ENCODE results near the gene XAB2.

Gene XAB2

DNA sequence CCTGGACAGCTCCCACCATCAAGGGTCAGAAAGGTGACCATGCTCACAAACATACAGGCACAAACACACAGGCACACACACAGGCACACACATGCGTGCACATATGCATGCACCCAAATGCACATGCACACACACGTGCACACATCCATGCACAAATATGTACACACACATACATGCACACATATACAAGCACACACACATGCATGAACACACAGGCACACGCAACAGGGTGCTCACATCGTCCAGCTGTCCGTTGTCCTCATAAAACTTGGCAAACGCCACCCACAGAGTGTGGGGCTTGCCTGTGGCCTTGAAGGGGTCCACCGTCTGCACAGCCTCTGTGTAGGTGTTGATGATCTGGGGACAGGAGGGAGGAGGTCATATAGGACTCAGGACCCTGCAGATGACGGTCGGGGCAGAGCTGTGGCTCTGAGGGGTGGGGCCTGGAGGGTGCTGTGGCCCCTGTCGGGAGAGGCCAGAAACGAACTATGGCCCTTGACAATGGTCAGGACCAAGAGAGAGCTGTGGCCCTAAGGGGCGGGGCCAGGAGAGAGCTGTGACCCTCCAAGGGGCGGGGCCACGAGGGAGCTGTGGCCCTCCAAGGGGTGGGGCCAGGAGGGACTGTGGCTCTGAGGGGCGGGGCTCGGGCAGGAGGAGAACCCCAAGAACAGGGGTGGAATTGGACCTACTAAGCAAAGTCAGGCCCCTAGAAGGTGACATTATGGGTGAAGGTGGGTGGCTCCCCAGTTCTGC lies 6.2 kb downstream of the XAB2 start:
- TF ChIP-seq, protein P1, sequence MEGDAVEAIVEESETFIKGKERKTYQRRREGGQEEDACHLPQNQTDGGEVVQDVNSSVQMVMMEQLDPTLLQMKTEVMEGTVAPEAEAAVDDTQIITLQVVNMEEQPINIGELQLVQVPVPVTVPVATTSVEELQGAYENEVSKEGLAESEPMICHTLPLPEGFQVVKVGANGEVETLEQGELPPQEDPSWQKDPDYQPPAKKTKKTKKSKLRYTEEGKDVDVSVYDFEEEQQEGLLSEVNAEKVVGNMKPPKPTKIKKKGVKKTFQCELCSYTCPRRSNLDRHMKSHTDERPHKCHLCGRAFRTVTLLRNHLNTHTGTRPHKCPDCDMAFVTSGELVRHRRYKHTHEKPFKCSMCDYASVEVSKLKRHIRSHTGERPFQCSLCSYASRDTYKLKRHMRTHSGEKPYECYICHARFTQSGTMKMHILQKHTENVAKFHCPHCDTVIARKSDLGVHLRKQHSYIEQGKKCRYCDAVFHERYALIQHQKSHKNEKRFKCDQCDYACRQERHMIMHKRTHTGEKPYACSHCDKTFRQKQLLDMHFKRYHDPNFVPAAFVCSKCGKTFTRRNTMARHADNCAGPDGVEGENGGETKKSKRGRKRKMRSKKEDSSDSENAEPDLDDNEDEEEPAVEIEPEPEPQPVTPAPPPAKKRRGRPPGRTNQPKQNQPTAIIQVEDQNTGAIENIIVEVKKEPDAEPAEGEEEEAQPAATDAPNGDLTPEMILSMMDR (conservative IDR thresholded peaks at IDR 0.05; ENCODE audit: low read depth, low read length) = no peak
- no peak for DNase-seq (ENCODE audit: low read depth)

DNA sequence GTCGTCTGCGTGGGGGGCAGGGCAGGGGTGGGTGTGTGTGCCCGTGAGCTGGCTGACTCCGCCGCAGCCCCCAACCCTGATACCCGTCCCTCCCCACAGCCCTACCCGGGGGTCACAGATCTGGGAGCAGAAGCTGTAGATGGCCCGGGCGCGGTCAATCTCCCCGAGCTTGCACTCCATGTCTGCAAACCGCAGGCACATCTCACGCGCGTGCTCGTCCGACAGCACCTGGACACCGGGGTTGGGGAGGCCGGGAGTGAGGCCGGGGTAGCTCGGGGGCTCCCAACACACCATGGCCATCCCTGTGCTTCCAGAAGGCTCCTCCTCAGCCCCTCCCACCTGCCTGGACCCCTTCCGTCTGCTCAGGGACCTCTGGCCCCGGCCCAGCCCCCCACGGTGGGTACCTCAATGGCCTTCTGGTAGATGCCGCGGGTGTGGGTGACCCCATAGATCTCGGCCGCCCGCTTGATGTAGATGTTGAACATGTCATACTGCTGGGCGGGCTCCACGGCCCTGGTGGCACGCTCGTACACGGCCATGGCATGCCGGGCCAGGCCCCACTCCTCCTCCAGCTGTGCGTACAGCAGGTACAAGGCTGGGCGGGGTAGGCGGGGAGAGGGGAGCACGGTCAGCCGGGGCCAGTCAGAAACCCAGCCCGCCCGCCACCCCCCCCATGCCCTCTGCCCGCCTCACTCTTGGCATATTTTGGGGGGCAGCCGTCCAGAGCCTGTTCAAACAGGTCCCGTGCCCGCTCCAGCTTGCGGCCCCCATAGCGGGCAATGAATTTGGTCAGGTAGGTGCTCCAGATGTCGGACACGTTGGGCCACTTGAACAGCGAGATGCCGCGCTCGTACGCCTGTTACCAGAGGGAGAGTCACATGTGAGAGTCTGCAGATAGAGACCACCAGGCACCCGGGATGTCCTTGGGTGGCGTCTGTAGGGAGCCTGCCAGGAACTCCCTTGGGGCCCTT lies 8.6 kb downstream of the XAB2 start:
- DNase-seq (ENCODE audit: low read depth) = no peak
- TF ChIP-seq, protein P1 (conservative IDR thresholded peaks at IDR 0.05; ENCODE audit: low read depth, low read length) = no peak
- no peak overlapping the region for H3K4me3 ChIP-seq (ENCODE audit: low read length)

More for the DNA sequence above, 6.2 kb downstream of the XAB2 start:
- H3K4me3 ChIP-seq (ENCODE audit: low read length) = no peak overlapping the region

DNA sequence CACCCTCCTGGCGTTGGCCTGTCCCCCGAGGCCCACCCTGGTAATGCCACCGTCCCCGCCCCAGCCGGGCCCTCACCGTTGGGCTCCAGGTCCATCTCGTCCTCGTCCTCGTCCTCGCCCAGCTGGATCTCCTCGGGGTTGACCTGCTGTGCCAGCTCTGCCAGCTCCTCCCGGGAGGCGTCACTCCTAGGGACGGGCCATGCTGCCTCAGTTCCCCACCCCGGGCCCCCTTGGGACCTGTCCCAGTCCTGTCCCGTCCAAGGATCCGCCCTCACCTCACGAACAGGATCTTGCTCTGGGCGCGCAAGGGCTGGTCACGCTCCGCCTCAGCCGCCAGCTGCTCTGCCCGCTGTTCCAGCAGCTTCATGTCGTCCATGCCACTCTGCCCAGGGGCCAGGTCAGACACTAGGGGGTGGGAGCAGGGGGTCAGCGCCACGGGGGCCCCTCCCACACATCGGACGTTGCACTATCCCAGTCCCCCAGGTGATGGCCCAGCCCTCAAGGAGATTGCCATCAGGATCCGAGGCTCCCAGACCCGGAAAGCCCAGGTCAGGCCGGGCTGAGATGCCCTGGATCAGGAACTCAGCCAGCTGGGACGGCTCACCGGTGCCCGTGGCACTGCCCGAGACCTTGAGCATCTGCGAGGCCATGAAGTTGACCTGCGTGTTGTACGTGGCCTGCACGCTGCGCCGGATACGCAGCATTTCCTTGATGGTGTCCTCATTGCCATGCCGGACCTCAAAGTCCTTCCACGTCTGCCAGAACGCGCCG lies 9.5 kb downstream of the XAB2 start:
- no peak for DNase-seq (ENCODE audit: low read depth)
- no peak overlapping the region for H3K4me3 ChIP-seq (ENCODE audit: low read length)
- TF ChIP-seq, protein P1 (conservative IDR thresholded peaks at IDR 0.05; ENCODE audit: low read depth, low read length) = no peak

DNA sequence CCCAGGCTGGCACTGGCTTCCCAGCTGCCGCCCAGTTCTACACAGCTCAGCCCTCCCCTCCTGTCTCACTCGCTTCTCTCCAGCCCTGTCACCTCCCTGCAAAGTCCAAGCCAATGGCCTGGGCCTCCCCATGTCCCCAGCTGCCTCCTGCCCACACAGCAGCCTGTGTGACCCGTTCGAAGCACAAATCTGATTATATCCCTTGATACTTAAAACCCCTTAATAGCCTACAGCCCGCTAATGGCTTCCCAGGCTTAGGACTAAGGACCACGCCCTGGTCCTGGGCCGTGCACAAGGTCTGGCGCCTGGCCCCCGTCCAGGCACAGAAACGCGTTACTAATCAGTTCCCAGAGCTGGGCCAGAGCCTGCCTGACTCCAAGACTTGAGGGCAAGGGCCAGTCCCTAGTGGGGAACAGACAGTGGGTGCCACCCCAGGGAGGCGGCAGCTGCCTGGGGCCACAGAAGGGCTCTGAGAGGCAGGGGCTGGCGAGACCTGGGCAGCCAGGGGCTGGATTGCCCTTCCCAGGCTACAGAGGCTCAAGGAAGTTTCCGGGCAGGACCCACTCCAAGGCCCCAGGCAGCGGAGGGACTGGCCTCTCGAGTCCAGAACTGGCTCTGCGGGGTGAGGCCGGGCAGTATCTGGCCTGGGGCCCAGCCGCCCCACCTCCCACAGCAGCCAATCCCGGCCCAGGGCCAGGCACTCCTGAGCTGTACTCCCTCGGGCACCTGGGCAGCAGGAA lies 10.4 kb downstream of the XAB2 start:
- H3K4me3 ChIP-seq (ENCODE audit: low read length) = no peak overlapping the region
- TF ChIP-seq, protein P1 (conservative IDR thresholded peaks at IDR 0.05; ENCODE audit: low read depth, low read length) = no peak
- peak; percentile 85 for DNase-seq (ENCODE audit: low read depth)

DNA sequence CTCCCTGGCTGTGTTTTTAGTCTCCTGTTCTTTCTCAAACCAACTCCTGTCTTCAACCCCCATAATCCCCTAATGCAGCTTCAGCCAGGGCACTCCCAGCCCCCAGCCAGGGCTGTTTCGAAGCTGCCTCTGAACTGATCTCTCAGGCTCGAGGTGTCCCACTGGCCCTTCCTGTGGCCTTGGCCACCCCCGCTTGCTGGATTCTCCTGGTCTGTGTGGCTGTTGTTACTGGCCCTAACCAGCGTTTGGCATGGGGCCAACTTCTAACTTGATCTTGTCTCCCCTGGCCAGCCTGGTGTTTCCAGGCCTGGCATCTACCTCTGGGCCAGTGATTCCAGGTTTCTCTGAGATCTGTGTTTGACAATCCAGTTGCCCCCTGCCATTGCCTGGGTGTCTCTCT lies 11.0 kb downstream of the XAB2 start:
- TF ChIP-seq, protein P1 (conservative IDR thresholded peaks at IDR 0.05; ENCODE audit: low read depth, low read length) = no peak
- DNase-seq (ENCODE audit: low read depth) = no peak
- H3K4me3 ChIP-seq (ENCODE audit: low read length) = no peak overlapping the region

DNA sequence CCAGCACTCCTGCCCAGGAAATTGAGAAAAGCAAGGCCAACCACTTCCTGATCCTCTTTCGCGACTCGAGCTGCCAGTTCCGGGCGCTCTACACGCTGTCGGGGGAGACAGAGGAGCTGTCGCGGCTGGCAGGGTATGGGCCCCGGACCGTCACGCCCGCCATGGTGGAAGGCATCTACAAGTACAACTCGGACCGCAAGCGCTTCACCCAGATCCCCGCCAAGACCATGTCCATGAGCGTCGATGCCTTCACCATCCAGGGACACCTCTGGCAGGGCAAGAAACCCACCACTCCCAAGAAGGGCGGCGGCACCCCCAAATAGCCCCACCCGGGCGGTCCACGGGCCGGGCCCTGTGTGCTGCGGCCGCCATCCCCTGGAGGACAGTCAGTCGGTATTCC lies 11.6 kb downstream of the XAB2 start:
- H3K4me3 ChIP-seq (ENCODE audit: low read length) = no peak overlapping the region
- no peak for DNase-seq (ENCODE audit: low read depth)
- TF ChIP-seq, protein P1 (conservative IDR thresholded peaks at IDR 0.05; ENCODE audit: low read depth, low read length) = no peak
